H9 (cell line): ENCODE results near the gene IFITM1. TPM values are rescaled to one million over a fixed set of nuclear protein-coding genes. Genes with fewer than 3 reads are reported as not detected.
A peak's percentile ranks its signal among the peaks of the same experiment; 100 is the strongest.

Source experiments
- DNase-seq: peaks from one replicate; pipeline ENCODE4 v3.0.0-alpha.2; 2017
- H2AFZ ChIP-seq: one replicate; pipeline ENCODE4 v1.6.1; 2013; ENCODE audit warnings: mild to moderate bottlenecking, low read length, control low read depth, moderate library complexity
- H2AK5ac ChIP-seq: 2 replicates; pipeline ENCODE4 v1.6.1; 2013; ENCODE audit warnings: low read length, control low read depth, mixed read lengths; ENCODE audit not compliant: insufficient read length
- H2BK120ac ChIP-seq: one replicate; pipeline ENCODE4 v1.6.1; 2013; ENCODE audit warnings: low read depth, mild to moderate bottlenecking, low read length, control low read depth, inconsistent platforms; ENCODE audit not compliant: poor library complexity, severe bottlenecking
- H2BK12ac ChIP-seq: 2 replicates; pipeline ENCODE4 v1.6.1; 2013; ENCODE audit warnings: low read length, control low read depth, mixed read lengths, low read depth; ENCODE audit not compliant: insufficient read length
- H2BK15ac ChIP-seq: 2 replicates; pipeline ENCODE4 v1.6.1; 2013; ENCODE audit warnings: low read depth, low read length, control low read depth
- H2BK20ac ChIP-seq: one replicate; pipeline ENCODE4 v1.6.1; 2013; ENCODE audit warnings: low read depth, mild to moderate bottlenecking, low read length, control low read depth, inconsistent platforms; ENCODE audit not compliant: poor library complexity, severe bottlenecking
- H2BK5ac ChIP-seq: 2 replicates; pipeline ENCODE4 v1.6.1; 2013; ENCODE audit warnings: low read length, control low read depth, mixed read lengths; ENCODE audit not compliant: insufficient read length
- H3K14ac ChIP-seq: 2 replicates; pipeline ENCODE4 v1.6.1; 2013; ENCODE audit warnings: low read length, control low read depth; ENCODE audit not compliant: insufficient read depth
- H3K18ac ChIP-seq: 2 replicates; pipeline ENCODE4 v1.6.1; 2013; ENCODE audit warnings: low read depth, mild to moderate bottlenecking, mixed read lengths, low read length, control low read depth; ENCODE audit not compliant: insufficient read length
- H3K23ac ChIP-seq: 2 replicates; pipeline ENCODE4 v1.6.1; 2013; ENCODE audit warnings: low read length, control low read depth, mixed read lengths, low read depth; ENCODE audit not compliant: insufficient read length
- H3K23me2 ChIP-seq: 2 replicates; pipeline ENCODE4 v1.6.1; 2013; ENCODE audit warnings: low read depth, mild to moderate bottlenecking, mixed read lengths, low read length, control low read depth; ENCODE audit not compliant: insufficient read length, poor library complexity, severe bottlenecking
- H3K27ac ChIP-seq: 2 replicates; pipeline ENCODE4 v1.5.1; 2013; ENCODE audit warnings: low read length, control low read depth, mixed read lengths, low read depth; ENCODE audit not compliant: insufficient read length
- H3K27me3 ChIP-seq: 2 replicates; pipeline ENCODE4 v1.6.1; 2013; ENCODE audit warnings: low read length, control low read depth, inconsistent platforms; ENCODE audit not compliant: insufficient read depth
- H3K4ac ChIP-seq: 2 replicates; pipeline ENCODE4 v1.6.1; 2013; ENCODE audit warnings: low read depth, mild to moderate bottlenecking, control low read depth, inconsistent platforms, low read length, moderate library complexity
- H3K4me1 ChIP-seq: 2 replicates; pipeline ENCODE4 v1.6.1; 2013; ENCODE audit warnings: low read length, control low read depth, inconsistent platforms; ENCODE audit not compliant: insufficient read depth
- H3K4me2 ChIP-seq: 2 replicates; pipeline ENCODE4 v1.6.1; 2013; ENCODE audit warnings: low read length, control low read depth, mixed read lengths; ENCODE audit not compliant: insufficient read length, insufficient read depth
- H3K56ac ChIP-seq: 2 replicates; pipeline ENCODE4 v1.6.1; 2013; ENCODE audit warnings: low read depth, mild to moderate bottlenecking, mixed read lengths, low read length, control low read depth; ENCODE audit not compliant: insufficient read length
- H3K79me1 ChIP-seq: 2 replicates; pipeline ENCODE4 v1.6.1; 2013; ENCODE audit warnings: low read depth, mild to moderate bottlenecking, moderate library complexity, low read length, control low read depth, inconsistent platforms; ENCODE audit not compliant: insufficient read depth, poor library complexity, severe bottlenecking
- H3K79me2 ChIP-seq: 2 replicates; pipeline ENCODE4 v1.6.1; 2013; ENCODE audit warnings: low read length, control low read depth, inconsistent platforms; ENCODE audit not compliant: insufficient read depth
- H3K9ac ChIP-seq: 2 replicates; pipeline ENCODE4 v1.6.1; 2013; ENCODE audit warnings: low read length, control low read depth, mixed read lengths; ENCODE audit not compliant: insufficient read length; ENCODE audit errors: extremely low read depth
- H3K9me3 ChIP-seq: one replicate; pipeline ENCODE4 v1.6.1; 2013; ENCODE audit warnings: low read depth, low read length, inconsistent platforms; ENCODE audit not compliant: control insufficient read depth
- H3T11ph ChIP-seq: one replicate; pipeline ENCODE4 v1.6.1; 2013; ENCODE audit warnings: mild to moderate bottlenecking, low read length, control low read depth, inconsistent platforms
- H4K20me1 ChIP-seq: one replicate; pipeline ENCODE4 v1.6.1; 2013; ENCODE audit not compliant: control insufficient read depth, insufficient read length, insufficient read depth
- H4K5ac ChIP-seq: 2 replicates; pipeline ENCODE4 v1.6.1; 2013; ENCODE audit warnings: low read depth, mild to moderate bottlenecking, mixed read lengths, low read length, control low read depth; ENCODE audit not compliant: insufficient read length
- H4K8ac ChIP-seq: replicated peaks from 2 replicates; pipeline ENCODE4 v1.6.1; 2013; ENCODE audit warnings: low read length, control low read depth, mixed read lengths, low read depth; ENCODE audit not compliant: insufficient read length
- H4K91ac ChIP-seq: 2 replicates; pipeline ENCODE4 v1.6.1; 2013; ENCODE audit warnings: low read depth, mild to moderate bottlenecking, moderate library complexity, mixed read lengths, low read length, control low read depth; ENCODE audit not compliant: insufficient read length
- H3K27ac Mint-ChIP-seq, 3 experiments: 2 replicates in 2 of 3; 3 replicates in 1 of 3; pipeline ENCODE4 v1.8.0; 2020 to 2021; ENCODE audit warnings: mixed read lengths in 3 of 3, mild to moderate bottlenecking in 1 of 3, moderate library complexity in 1 of 3
- H3K27me3 Mint-ChIP-seq: 2 replicates; pipeline ENCODE4 v1.8.0; 2021; ENCODE audit warnings: low read depth, mild to moderate bottlenecking, moderate library complexity, mixed read lengths
- H3K36me3 Mint-ChIP-seq, 3 experiments: 2 replicates in 2 of 3; 3 replicates in 1 of 3; pipeline ENCODE4 v1.8.0; 2020 to 2021; ENCODE audit warnings: low read depth in 3 of 3, mixed read lengths in 3 of 3; ENCODE audit not compliant: insufficient read depth in 1 of 3
- H3K4me1 Mint-ChIP-seq, 2 experiments: 2 replicates each; pipeline ENCODE4 v1.8.0; 2020; ENCODE audit warnings: mixed read lengths in 2 of 2
- H3K4me3 Mint-ChIP-seq, 2 experiments: 2 replicates in 1 of 2; 3 replicates in 1 of 2; pipeline ENCODE4 v1.8.0; 2020 to 2021; ENCODE audit warnings: mild to moderate bottlenecking in 2 of 2, mixed read lengths in 2 of 2, moderate library complexity in 1 of 2
- H3K9me3 Mint-ChIP-seq, 2 experiments: 2 replicates in 1 of 2; 3 replicates in 1 of 2; pipeline ENCODE4 v1.8.0; 2020; ENCODE audit warnings: mild to moderate bottlenecking in 2 of 2, mixed read lengths in 2 of 2, moderate library complexity in 1 of 2
- WGBS: extraction: QIAGEN DNeasy Blood & Tissue Kit; methylation state at CpG from one replicate; pipeline ENCODE4 v1.1.7; 2013; ENCODE audit warnings: missing lambda C conversion rate, low lambda C conversion rate, mixed read lengths; ENCODE audit not compliant: insufficient read length; ENCODE audit errors: extremely low coverage; 5-methylcytosine and 5-hydroxymethylcytosine counted together
- total RNA-seq: library from RNA; stranded (reverse); gene quantifications from 2 replicates; pipeline ENCODE4 v1.2.1, GENCODE V29; 2021
- TF ChIP-seq, protein P1 (sequence below): fragments of 200-600 bp; sonication (generic); conservative IDR thresholded peaks from 3 replicates; pipeline ENCODE4 v1.8.0; 2021; ENCODE audit warnings: antibody characterized with exemption, mild to moderate bottlenecking

The IFITM1 gene
- total RNA-seq, 1 experiment from 2014 or later = 500 TPM

DNA sequence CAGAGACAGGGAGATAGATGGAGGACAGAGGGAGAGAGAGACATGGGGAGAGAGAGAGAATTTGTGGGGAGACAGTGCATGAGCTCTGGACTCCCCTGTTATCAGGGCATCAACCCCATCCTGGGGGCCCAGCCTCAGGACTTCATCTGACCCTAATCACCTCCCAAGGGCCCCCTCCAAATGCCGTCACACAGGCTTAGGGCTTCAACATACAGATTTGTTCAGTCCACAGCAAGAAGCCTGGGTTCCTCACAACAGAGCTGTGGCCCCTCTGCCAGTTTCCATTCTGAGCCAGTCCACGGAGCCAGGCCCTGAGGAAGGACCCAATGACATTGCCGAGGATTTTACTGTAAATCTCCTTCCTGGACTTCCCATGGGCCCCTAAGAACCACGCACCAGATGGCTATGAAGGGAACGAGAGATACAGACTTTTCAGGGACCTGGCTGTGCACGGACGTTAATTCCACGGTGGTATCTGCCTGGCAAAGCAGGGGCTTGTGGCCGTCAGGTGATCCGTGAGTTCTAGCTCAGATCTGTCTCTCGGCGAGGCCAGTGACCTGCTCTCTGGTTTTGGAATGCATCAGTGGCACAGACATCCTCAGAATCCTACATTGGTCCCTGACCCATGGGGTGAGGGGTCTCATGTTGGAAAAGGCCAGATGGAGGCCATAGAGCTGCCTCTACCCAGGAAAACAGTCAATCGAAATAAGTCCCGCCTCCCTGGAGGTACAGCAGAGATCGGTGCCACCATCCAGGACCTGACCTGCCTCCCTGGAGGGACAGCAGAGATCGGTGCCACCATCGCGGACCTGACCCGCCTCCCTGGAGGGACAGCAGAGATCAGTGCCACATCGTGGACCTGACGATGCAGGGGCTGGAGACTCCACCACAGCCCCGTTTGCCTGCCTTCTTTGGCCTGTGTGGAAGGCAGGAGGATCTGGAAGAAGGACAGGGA, 46.8 kb downstream of the IFITM1 start:
- peaks cover 29 to 32% of the 10 kb centered on the region in 2 experiments for H3K9me3 Mint-ChIP-seq
- Histone ChIP-seq H2BK5ac (no peak overlapping the region), H3T11ph (no peak overlapping the region), H2BK12ac (no peak overlapping the region), H3K9me3 (peaks cover 8% of the 10 kb centered on the region), H3K4me2 (no peak overlapping the region), H3K79me2 (no peaks in the 10 kb centered on the region), H4K91ac (no peak overlapping the region), H3K79me1 (no peaks in the 10 kb centered on the region), H2BK20ac (no peak overlapping the region), H3K4me1 (no peaks in the 10 kb centered on the region), H2AFZ (no peak overlapping the region), H4K5ac (no peak overlapping the region), H3K23me2 (no peaks in the 10 kb centered on the region), H3K27me3 (no peaks in the 10 kb centered on the region), H4K20me1 (no peaks in the 10 kb centered on the region), H4K8ac (no peak overlapping the region), H3K4ac (no peak overlapping the region), H2AK5ac (no peak overlapping the region), H3K23ac (no peak overlapping the region), H3K14ac (no peak overlapping the region), H3K27ac (no peak overlapping the region), H3K56ac (no peak overlapping the region), H2BK120ac (no peak overlapping the region), H2BK15ac (no peak overlapping the region), H3K18ac (no peak overlapping the region), H3K9ac (no peak overlapping the region)
- H3K27me3 Mint-ChIP-seq = peaks cover 23% of the 10 kb centered on the region
- TF ChIP-seq, protein P1, sequence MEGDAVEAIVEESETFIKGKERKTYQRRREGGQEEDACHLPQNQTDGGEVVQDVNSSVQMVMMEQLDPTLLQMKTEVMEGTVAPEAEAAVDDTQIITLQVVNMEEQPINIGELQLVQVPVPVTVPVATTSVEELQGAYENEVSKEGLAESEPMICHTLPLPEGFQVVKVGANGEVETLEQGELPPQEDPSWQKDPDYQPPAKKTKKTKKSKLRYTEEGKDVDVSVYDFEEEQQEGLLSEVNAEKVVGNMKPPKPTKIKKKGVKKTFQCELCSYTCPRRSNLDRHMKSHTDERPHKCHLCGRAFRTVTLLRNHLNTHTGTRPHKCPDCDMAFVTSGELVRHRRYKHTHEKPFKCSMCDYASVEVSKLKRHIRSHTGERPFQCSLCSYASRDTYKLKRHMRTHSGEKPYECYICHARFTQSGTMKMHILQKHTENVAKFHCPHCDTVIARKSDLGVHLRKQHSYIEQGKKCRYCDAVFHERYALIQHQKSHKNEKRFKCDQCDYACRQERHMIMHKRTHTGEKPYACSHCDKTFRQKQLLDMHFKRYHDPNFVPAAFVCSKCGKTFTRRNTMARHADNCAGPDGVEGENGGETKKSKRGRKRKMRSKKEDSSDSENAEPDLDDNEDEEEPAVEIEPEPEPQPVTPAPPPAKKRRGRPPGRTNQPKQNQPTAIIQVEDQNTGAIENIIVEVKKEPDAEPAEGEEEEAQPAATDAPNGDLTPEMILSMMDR = no peak
- H3K36me3 Mint-ChIP-seq = peaks cover 6 to 10% (median 9%) of the 10 kb centered on the region in 3 experiments; a peak in 5 of 7 replicates
- no CpG with 5 or more reads among the region's 22 CpGs for WGBS
- H3K27ac Mint-ChIP-seq = no peak overlapping the region
- DNase-seq = peak; percentile 40
- peaks cover 3 to 4% of the 10 kb centered on the region in 2 experiments; a peak in 3 of 4 replicates for H3K4me1 Mint-ChIP-seq
- H3K4me3 Mint-ChIP-seq = no peak overlapping the region; a peak in 1 of 5 replicates
